ENCODE measurements around the gene HNRNPL.
A peak's percentile ranks its signal among the peaks of the same experiment; 100 is the strongest.

The HNRNPL gene

GRCh38 chr19:38849860-38850435 is at the start of gene HNRNPL:
Gene HNRNPL (minus strand): TSS chr19:38849986. CDS start chr19:38849966, 20 bp downstream.
- peak; percentile 100 for DNase-seq (ENCODE audit: low read depth)
- peak within 1 kb of the TSS; percentile 68 for H3K4me3 ChIP-seq (ENCODE audit: low read depth, low read length)
- TF ChIP-seq CTCF (IDR thresholded peaks at IDR 0.05; ENCODE audit: control insufficient read depth, extremely low read depth, insufficient read depth): peak; percentile 53

- H3K4me3 ChIP-seq (ENCODE audit: low read depth, low read length): peak overlapping the region; percentile 99
- TF ChIP-seq CTCF (IDR thresholded peaks at IDR 0.05; ENCODE audit: control insufficient read depth, extremely low read depth, insufficient read depth): no peak
- DNase-seq (ENCODE audit: low read depth): no peak
Measured at GRCh38 chr19:38898788-38899446, 49.1 kb upstream of the HNRNPL start.

- H3K4me3 ChIP-seq (ENCODE audit: low read depth, low read length): no peak overlapping the region
- DNase-seq (ENCODE audit: low read depth): no peak
- TF ChIP-seq CTCF (IDR thresholded peaks at IDR 0.05; ENCODE audit: control insufficient read depth, extremely low read depth, insufficient read depth): no peak
Measured at GRCh38 chr19:38894968-38895367, 45.2 kb upstream of the HNRNPL start.

GRCh38 chr19:38893341-38893771 is 43.6 kb upstream of the HNRNPL start:
- no peak for DNase-seq (ENCODE audit: low read depth)
- no peak overlapping the region for H3K4me3 ChIP-seq (ENCODE audit: low read depth, low read length)
- no peak for TF ChIP-seq CTCF (IDR thresholded peaks at IDR 0.05; ENCODE audit: control insufficient read depth, extremely low read depth, insufficient read depth)

GRCh38 chr19:38892841-38893240 is 43.1 kb upstream of the HNRNPL start:
- H3K4me3 ChIP-seq (ENCODE audit: low read depth, low read length): no peak overlapping the region
- no peak for DNase-seq (ENCODE audit: low read depth)
- no peak for TF ChIP-seq CTCF (IDR thresholded peaks at IDR 0.05; ENCODE audit: control insufficient read depth, extremely low read depth, insufficient read depth)

- H3K4me3 ChIP-seq (ENCODE audit: low read depth, low read length): no peak overlapping the region
- no peak for DNase-seq (ENCODE audit: low read depth)
- no peak for TF ChIP-seq CTCF (IDR thresholded peaks at IDR 0.05; ENCODE audit: control insufficient read depth, extremely low read depth, insufficient read depth)
Measured at GRCh38 chr19:38891771-38892170, 42.0 kb upstream of the HNRNPL start.

- no peak for DNase-seq (ENCODE audit: low read depth)
- no peak overlapping the region for H3K4me3 ChIP-seq (ENCODE audit: low read depth, low read length)
- no peak for TF ChIP-seq CTCF (IDR thresholded peaks at IDR 0.05; ENCODE audit: control insufficient read depth, extremely low read depth, insufficient read depth)
Measured at GRCh38 chr19:38890686-38891085, 40.9 kb upstream of the HNRNPL start.

Measured in LNCaP clone FGC (cell line).